K562 (cell line): ENCODE results near the gene SERAC1. TPM values are rescaled to one million over a fixed set of nuclear protein-coding genes. Genes with fewer than 3 reads are reported as not detected.
A peak's percentile ranks its signal among the peaks of the same experiment; 100 is the strongest.
"Not testable (repeated sequence)": the region's sequence is repeated elsewhere in the genome, so short reads cannot be mapped to it uniquely, and the experiment has no call there.

Experiments
- ATAC-seq: fragments of 200-7000 bp; cut with Tn5 transposase; 3 replicates; pipeline ENCODE4 v1.9.1; 2020; ENCODE audit warnings: moderate library complexity
- BruUV-seq: library from RNA; stranded (reverse); fragments of 400-500 nt; replicated peaks from 2 replicates; lab custom pipeline; 2021; lab: Mats Ljungman, UMichigan
- CTCF ChIA-PET: fragments of 300-600 bp; formaldehyde crosslinking; extraction: SDS; loops from one replicate; lab custom pipeline; 2021; ENCODE audit warnings: low intra/inter-chr PET ratio; lab: Yijun Ruan, JAX
- POLR2A ChIA-PET: fragments of 300-600, 350-650 bp; sonication (Branson Sonifier 250); formaldehyde crosslinking; extraction: SDS; loops from one replicate; lab custom pipeline; 2021; ENCODE audit warnings: antibody characterized with exemption, inconsistent platforms; lab: Yijun Ruan, JAX
- DNase-seq, 4 experiments: peaks; one replicate each; pipeline versions ENCODE4 v3.0.0 to v3.0.0-alpha.2; 2011 to 2018; ENCODE audit warnings: low spot score in 3 of 4, mixed read lengths in 3 of 4; ENCODE audit errors: extremely low read depth in 1 of 4
- FAIRE-seq: peaks from 2 replicates; lab custom pipeline; 2011; peaks lifted over from hg19 to GRCh38; lab: Jason Lieb, UNC
- H2AFZ ChIP-seq: 2 replicates; pipeline ENCODE4 v1.6.0; 2011; ENCODE audit warnings: low read depth, low read length, control low read depth, inconsistent platforms
- H3K27ac ChIP-seq: fragments of 200-600 bp; 3 replicates; pipeline ENCODE4 v1.8.0; 2011; ENCODE audit warnings: low read depth, mild to moderate bottlenecking, control low read depth, inconsistent platforms, low read length, moderate library complexity, mixed read lengths; ENCODE audit errors: extremely low read depth
- H3K27me3 ChIP-seq, 2 experiments: fragments of 300-600 bp in 1 of 2; 2 replicates in 1 of 2; 3 replicates in 1 of 2; pipeline versions ENCODE4 v1.6.0 to v1.8.0; 2011; ENCODE audit warnings: inconsistent platforms in 2 of 2, low read length in 2 of 2, mild to moderate bottlenecking in 1 of 2, mixed read lengths in 1 of 2, moderate library complexity in 1 of 2; ENCODE audit not compliant: control insufficient read depth in 2 of 2, insufficient read depth in 2 of 2
- H3K36me3 ChIP-seq: fragments of 300-600 bp; 3 replicates; pipeline ENCODE4 v1.8.0; 2011; ENCODE audit warnings: mild to moderate bottlenecking, low read length, inconsistent platforms; ENCODE audit not compliant: control insufficient read depth, insufficient read depth
- H3K4me1 ChIP-seq, 2 experiments: fragments of 200-600 bp in 1 of 2; replicated peaks in 1 of 2; 2 replicates in 1 of 2; 3 replicates in 1 of 2; pipeline versions ENCODE4 v1.5.1 to v1.8.0; 2011; ENCODE audit warnings: inconsistent platforms in 2 of 2, low read length in 2 of 2, mild to moderate bottlenecking in 1 of 2, mixed read lengths in 1 of 2, moderate library complexity in 1 of 2; ENCODE audit not compliant: control insufficient read depth in 2 of 2, insufficient read depth in 2 of 2
- H3K4me2 ChIP-seq: 2 replicates; pipeline ENCODE4 v1.6.1; 2011; ENCODE audit warnings: low read length, control low read depth, inconsistent platforms, mixed read lengths; ENCODE audit not compliant: insufficient read depth
- H3K4me3 ChIP-seq: fragments of 200-600 bp; sonication (generic), shearing (Covaris generic); 2 replicates; pipeline ENCODE4 v1.5.1; 2016; ENCODE audit warnings: control low read depth, inconsistent platforms
- H3K79me2 ChIP-seq: fragments of 200-600 bp; 3 replicates; pipeline ENCODE4 v1.8.0; 2011; ENCODE audit warnings: low read length, inconsistent platforms; ENCODE audit not compliant: control insufficient read depth, insufficient read depth
- H3K9ac ChIP-seq, 2 experiments: 2 replicates each; pipeline versions ENCODE4 v1.6.0 to v1.6.1; 2011; ENCODE audit warnings: low read depth in 2 of 2, low read length in 2 of 2, control low read depth in 1 of 2, inconsistent platforms in 1 of 2, mild to moderate bottlenecking in 1 of 2, mixed read lengths in 1 of 2; ENCODE audit not compliant: insufficient read depth in 1 of 2
- H3K9me1 ChIP-seq: one replicate; pipeline ENCODE4 v1.6.0; 2011; ENCODE audit warnings: inconsistent platforms, mild to moderate bottlenecking, low read length, moderate library complexity; ENCODE audit not compliant: control insufficient read depth, insufficient read depth
- H3K9me3 ChIP-seq: replicated peaks from 2 replicates; pipeline ENCODE4 v1.5.1; 2011; ENCODE audit warnings: low read depth, low read length, inconsistent platforms; ENCODE audit not compliant: control insufficient read depth, insufficient read depth
- H4K20me1 ChIP-seq: replicated peaks from 2 replicates; pipeline ENCODE4 v1.6.1; 2011; ENCODE audit warnings: low read length, inconsistent platforms, mixed read lengths; ENCODE audit not compliant: control insufficient read depth, insufficient read depth
- ATF3 ChIP-seq, 2 experiments: fragments of 450-650 bp in 1 of 2; sonication (generic) in 1 of 2; formaldehyde crosslinking in 1 of 2; IDR thresholded peaks in 1 of 2; conservative IDR thresholded peaks in 1 of 2; 2 replicates each; pipeline versions ENCODE4 v1.6.1 to v1.8.1; 2016 to 2023; ENCODE audit warnings: mild to moderate bottlenecking in 2 of 2, moderate library complexity in 2 of 2, inconsistent platforms in 1 of 2, missing genetic modification reagents in 1 of 2
- CEBPB ChIP-seq: fragments of 450-650 bp; IDR thresholded peaks from 2 replicates; pipeline ENCODE4 v1.6.1; 2016; ENCODE audit warnings: missing genetic modification characterization, missing compliant biosample characterization
- CEBPG ChIP-seq, 3 experiments: fragments of 200-800 bp in 1 of 3; sonication (Bioruptor generic) in 1 of 3; sonication (generic) in 1 of 3; formaldehyde crosslinking in 1 of 3; IDR thresholded peaks in 2 of 3; conservative IDR thresholded peaks in 1 of 3; 2 replicates each; pipeline versions ENCODE4 v1.6.1 to v1.8.0; 2016 to 2022; ENCODE audit warnings: missing compliant biosample characterization in 2 of 3, missing genetic modification characterization in 2 of 3, mild to moderate bottlenecking in 1 of 3, missing genetic modification reagents in 1 of 3
- NCOA2 ChIP-seq, 2 experiments: fragments of 450-650 bp; IDR thresholded peaks; 2 replicates each; pipeline ENCODE4 v1.6.1; 2018; ENCODE audit warnings: mild to moderate bottlenecking in 2 of 2, moderate library complexity in 1 of 2; ENCODE audit not compliant: partially characterized antibody in 2 of 2
- ZNF830 ChIP-seq: fragments of 250-450 bp; sonication (Bioruptor Pico); IDR thresholded peaks from 2 replicates; pipeline ENCODE4 v1.5.0; 2021; ENCODE audit warnings: mild to moderate bottlenecking
- WGBS: fragments of 100-300 bp; shearing (Covaris generic); methylation state at CpG from one replicate; pipeline ENCODE4 v1.1.6; 2016; ENCODE audit warnings: low coverage, mixed read lengths; ENCODE audit not compliant: insufficient coverage; ENCODE audit errors: missing lambda C conversion rate; 5-methylcytosine and 5-hydroxymethylcytosine counted together
- in situ Hi-C: fragments of 300-500 bp; cut with MboI; formaldehyde crosslinking; loops from 4 replicates; pipeline ENCODE4 v1.15.0; 2018; ENCODE audit warnings: inconsistent platforms, mixed read lengths
- intact Hi-C: fragments of 100-400 bp; cut with micrococcal nuclease; formaldehyde crosslinking; loops from 2 replicates; pipeline ENCODE4 v1.14.2; 2022
- polyA plus RNA-seq, 8 experiments: library from polyadenylated mRNA; depleted of rRNA in 4 of 8; stranded (reverse) in 5 of 8; unstranded in 3 of 8; fragments of >200 nt; fragmentation: Nextera tagmentation in 2 of 8; fragmentation: Illumina TruSeq in 1 of 8; extraction: Ambion mirVana in 2 of 8; extraction: Trizol in 1 of 8; gene quantifications; 2 replicates each; pipeline versions ENCODE4 v1.2.1 to v1.2.3, GENCODE V29; 2011 to 2014; ENCODE audit warnings: inconsistent platforms in 1 of 8, missing spikeins in 1 of 8
- total RNA-seq, 7 experiments: library from RNA; depleted of rRNA in 6 of 7; stranded (reverse); fragments of >200 nt in 6 of 7; fragmentation: Illumina TruSeq in 2 of 7; extraction: Trizol in 2 of 7; gene quantifications; 2 replicates each; pipeline versions ENCODE4 v1.2.1 to v1.2.3, GENCODE V29; 2011 to 2021; ENCODE audit warnings: low replicate concordance in 1 of 7
- TF ChIP-seq, protein P1 (sequence below), 2 experiments: fragments of 450-650 bp; IDR thresholded peaks; 2 replicates each; pipeline ENCODE4 v1.6.1; 2018; ENCODE audit warnings: mild to moderate bottlenecking in 2 of 2, low read depth in 1 of 2; ENCODE audit not compliant: partially characterized antibody in 2 of 2

Gene SERAC1
- total and polyA plus RNA-seq, 9 of the 15 experiments (the other 6 are each of a cell fraction or from before 2014, with no cell fraction given), result 1.8 to 6.2 (median 2.8) TPM

GRCh38 chr6:158169634-158170033, 1.6 kb upstream of the SERAC1 start:
- peaks cover 0 to 16% of the 10 kb centered on the region in 2 experiments; a peak in 2 of 5 replicates for H3K4me1 ChIP-seq
- H3K9me1 ChIP-seq, H3K27ac ChIP-seq, H2AFZ ChIP-seq, H3K79me2 ChIP-seq, H4K20me1 ChIP-seq, DNase-seq, in situ Hi-C loops, H3K27me3 ChIP-seq, H3K4me2 ChIP-seq, CTCF ChIA-PET, BruUV-seq, H3K9me3 ChIP-seq, FAIRE-seq, ATAC-seq, POLR2A ChIA-PET, H3K9ac ChIP-seq, H3K4me3 ChIP-seq, H3K36me3 ChIP-seq: not testable (repeated sequence)
- WGBS, result 96% methylated on average over 6 of the region's 6 CpGs
- TF ChIP-seq NCOA2 (IDR thresholded peaks at IDR 0.05; ENCODE audit: partially characterized antibody in 2 of 2), result peak in 1 of 2 experiments; percentile 90
- intact Hi-C loops, result loop anchor here (1.0 kb wide), 1 partner anchor 14 kb away; no protein-coding TSS in a partner anchor

DNA sequence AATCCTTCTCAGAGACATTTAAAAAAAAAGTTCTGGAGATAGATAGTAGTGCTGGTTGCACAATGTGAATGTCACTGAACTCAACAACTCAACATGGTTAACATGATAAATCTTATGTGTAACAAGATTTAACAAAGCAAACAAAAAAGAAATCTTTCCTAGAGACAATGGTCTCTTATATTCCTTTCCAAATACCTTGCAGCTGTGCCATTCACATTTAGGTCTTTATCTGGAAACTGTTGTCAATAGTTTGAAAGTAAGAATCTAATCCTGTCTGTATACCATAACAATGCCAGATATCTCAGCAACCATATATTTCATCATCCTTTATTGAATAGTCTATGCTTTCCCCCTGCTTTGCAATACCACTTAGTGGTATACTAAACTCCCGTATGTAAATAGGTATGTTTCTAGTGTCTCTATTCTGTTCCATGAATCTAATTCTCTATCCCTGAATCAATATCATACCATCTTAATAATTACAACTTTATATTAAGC, 2.1 kb downstream of the SERAC1 start:
- DNase-seq (no peak), ATAC-seq (no peak), FAIRE-seq (no peak)
- Histone ChIP-seq H4K20me1 (no peaks in the 10 kb centered on the region), H3K9ac (no peak overlapping the region), H3K9me1 (no peaks in the 10 kb centered on the region), H3K9me3 (no peaks in the 10 kb centered on the region), H3K27me3 (no peaks in the 10 kb centered on the region), H3K4me3 (no peak overlapping the region), H3K4me2 (no peak overlapping the region), H2AFZ (no peak overlapping the region), H3K27ac (no peak overlapping the region), H3K36me3 (no peaks in the 10 kb centered on the region), H3K79me2 (no peaks in the 10 kb centered on the region), H3K4me1 (peaks cover 0 to 16% of the 10 kb centered on the region in 2 experiments; a peak in 2 of 5 replicates)
- CTCF ChIA-PET, result no interaction called here
- intact Hi-C loops, result no loop called here
- TF ChIP-seq ZNF830 (CRISPR knock-in tag), result no peak
- peak; percentile 55 for TF ChIP-seq ATF3 (IDR thresholded peaks at IDR 0.05)
- no peak for TF ChIP-seq ATF3 (CRISPR knock-in tag; conservative IDR thresholded peaks at IDR 0.05)
- TF ChIP-seq CEBPB, result peak; percentile 66
- TF ChIP-seq, protein P1, sequence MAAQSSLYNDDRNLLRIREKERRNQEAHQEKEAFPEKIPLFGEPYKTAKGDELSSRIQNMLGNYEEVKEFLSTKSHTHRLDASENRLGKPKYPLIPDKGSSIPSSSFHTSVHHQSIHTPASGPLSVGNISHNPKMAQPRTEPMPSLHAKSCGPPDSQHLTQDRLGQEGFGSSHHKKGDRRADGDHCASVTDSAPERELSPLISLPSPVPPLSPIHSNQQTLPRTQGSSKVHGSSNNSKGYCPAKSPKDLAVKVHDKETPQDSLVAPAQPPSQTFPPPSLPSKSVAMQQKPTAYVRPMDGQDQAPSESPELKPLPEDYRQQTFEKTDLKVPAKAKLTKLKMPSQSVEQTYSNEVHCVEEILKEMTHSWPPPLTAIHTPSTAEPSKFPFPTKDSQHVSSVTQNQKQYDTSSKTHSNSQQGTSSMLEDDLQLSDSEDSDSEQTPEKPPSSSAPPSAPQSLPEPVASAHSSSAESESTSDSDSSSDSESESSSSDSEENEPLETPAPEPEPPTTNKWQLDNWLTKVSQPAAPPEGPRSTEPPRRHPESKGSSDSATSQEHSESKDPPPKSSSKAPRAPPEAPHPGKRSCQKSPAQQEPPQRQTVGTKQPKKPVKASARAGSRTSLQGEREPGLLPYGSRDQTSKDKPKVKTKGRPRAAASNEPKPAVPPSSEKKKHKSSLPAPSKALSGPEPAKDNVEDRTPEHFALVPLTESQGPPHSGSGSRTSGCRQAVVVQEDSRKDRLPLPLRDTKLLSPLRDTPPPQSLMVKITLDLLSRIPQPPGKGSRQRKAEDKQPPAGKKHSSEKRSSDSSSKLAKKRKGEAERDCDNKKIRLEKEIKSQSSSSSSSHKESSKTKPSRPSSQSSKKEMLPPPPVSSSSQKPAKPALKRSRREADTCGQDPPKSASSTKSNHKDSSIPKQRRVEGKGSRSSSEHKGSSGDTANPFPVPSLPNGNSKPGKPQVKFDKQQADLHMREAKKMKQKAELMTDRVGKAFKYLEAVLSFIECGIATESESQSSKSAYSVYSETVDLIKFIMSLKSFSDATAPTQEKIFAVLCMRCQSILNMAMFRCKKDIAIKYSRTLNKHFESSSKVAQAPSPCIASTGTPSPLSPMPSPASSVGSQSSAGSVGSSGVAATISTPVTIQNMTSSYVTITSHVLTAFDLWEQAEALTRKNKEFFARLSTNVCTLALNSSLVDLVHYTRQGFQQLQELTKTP (IDR thresholded peaks at IDR 0.05; ENCODE audit: low read depth in 1 of 2, partially characterized antibody in 2 of 2), result no peak
- TF ChIP-seq CEBPG (CRISPR knock-in tag; IDR thresholded peaks at IDR 0.05), result no peak
- peak in 1 of 2 experiments; percentile 64; a peak in 2 of 4 replicates for TF ChIP-seq CEBPG (tag; conservative IDR thresholded peaks at IDR 0.05 in 1 of 2, IDR thresholded peaks at IDR 0.05 in 1 of 2)
- in situ Hi-C loops, result no loop called here
- 97% methylated on average over 1 of the region's 1 CpG for WGBS
- BruUV-seq, result no TSS peak
- POLR2A ChIA-PET, result no interaction called here
